ENCODE results near the gene SNAPIN.
"Not testable (repeated sequence)": the region's sequence is repeated elsewhere in the genome, so short reads cannot be mapped to it uniquely, and the experiment has no call there.

DNA sequence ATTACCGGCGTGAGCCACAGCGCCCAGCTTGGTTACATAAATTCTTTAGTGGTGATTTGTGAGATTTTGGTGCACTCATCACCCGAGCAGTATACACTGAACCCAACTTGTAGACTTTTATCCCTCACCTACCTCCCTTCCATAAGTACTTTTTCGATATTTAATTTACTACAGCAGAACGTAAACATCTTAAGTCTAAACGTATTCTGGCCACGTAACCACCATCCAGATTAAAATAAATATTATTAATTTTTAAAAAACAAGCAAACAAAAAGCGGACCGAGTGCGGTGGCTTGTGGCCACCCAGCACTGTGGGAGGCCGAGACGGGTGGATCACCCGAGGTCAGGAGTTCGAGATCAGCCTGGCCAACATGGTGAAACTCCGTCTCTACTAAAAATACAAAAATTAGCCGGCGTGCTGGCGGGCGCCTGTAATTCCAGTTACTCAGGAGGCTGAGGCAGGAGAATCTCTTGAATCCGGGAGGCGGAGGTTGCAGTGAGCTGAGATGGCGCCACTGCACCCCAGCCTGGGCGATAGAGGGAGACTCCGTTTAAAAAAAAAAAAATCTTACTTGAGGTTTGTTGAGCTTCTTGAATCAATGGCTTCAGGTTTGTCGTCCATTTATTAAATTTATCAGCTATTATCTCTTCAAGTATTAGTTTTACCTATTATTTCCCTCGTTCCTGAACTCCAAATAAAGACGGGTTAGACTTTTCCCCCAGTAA, 13.3 kb downstream of the SNAPIN start:
- peak; percentile 82 for TF ChIP-seq ZNF384 (IDR thresholded peaks at IDR 0.05)
- TF ChIP-seq TARDBP (IDR thresholded peaks at IDR 0.05); ELF4 (IDR thresholded peaks at IDR 0.05); LEF1 (IDR thresholded peaks at IDR 0.05; ENCODE audit: borderline replicate concordance); SUZ12 (IDR thresholded peaks at IDR 0.05); FOXM1 (IDR thresholded peaks at IDR 0.05; ENCODE audit: borderline replicate concordance): not testable (repeated sequence)

All from HEK293T (cell line).